Measurements from ENCODE around the gene ELOVL6.
"Not testable (repeated sequence)": the region's sequence is repeated elsewhere in the genome, so short reads cannot be mapped to it uniquely, and the experiment has no call there.

The ELOVL6 gene

GRCh38 chr4:110160618-110161017 is 37.8 kb downstream of the ELOVL6 start:
- DNase-seq (ENCODE audit: low read depth), result no peak

GRCh38 chr4:110159541-110159940 is 38.9 kb downstream of the ELOVL6 start:
- DNase-seq (ENCODE audit: low read depth), result no peak

GRCh38 chr4:110157580-110157979 is 40.8 kb downstream of the ELOVL6 start:
- DNase-seq (ENCODE audit: low read depth), result no peak

GRCh38 chr4:110157166-110157565 is 41.2 kb downstream of the ELOVL6 start:
- not testable (repeated sequence) for DNase-seq (ENCODE audit: low read depth)

GRCh38 chr4:110156442-110156841 is 42.0 kb downstream of the ELOVL6 start:
- DNase-seq (ENCODE audit: low read depth), result no peak

- DNase-seq (ENCODE audit: low read depth), result no peak
Measured at GRCh38 chr4:110155654-110156053, 42.8 kb downstream of the ELOVL6 start.

- no peak for DNase-seq (ENCODE audit: low read depth)
Measured at GRCh38 chr4:110154582-110154981, 43.8 kb downstream of the ELOVL6 start.

GRCh38 chr4:110152386-110152785 is 46.0 kb downstream of the ELOVL6 start:
- DNase-seq (ENCODE audit: low read depth), result no peak

- DNase-seq (ENCODE audit: low read depth), result no peak
Measured at GRCh38 chr4:110149089-110149488, 49.3 kb downstream of the ELOVL6 start.

GRCh38 chr4:110142461-110142860 is 56.0 kb downstream of the ELOVL6 start:
- DNase-seq (ENCODE audit: low read depth), result no peak

GRCh38 chr4:110139815-110140214 is 58.6 kb downstream of the ELOVL6 start:
- no peak for DNase-seq (ENCODE audit: low read depth)

GRCh38 chr4:110139111-110139510 is 59.3 kb downstream of the ELOVL6 start:
- DNase-seq (ENCODE audit: low read depth), result no peak

- DNase-seq (ENCODE audit: low read depth), result no peak
Measured at GRCh38 chr4:110138551-110138950, 59.9 kb downstream of the ELOVL6 start.

GRCh38 chr4:110137829-110138228 is 60.6 kb downstream of the ELOVL6 start:
- no peak for DNase-seq (ENCODE audit: low read depth)

GRCh38 chr4:110135523-110135922 is 62.9 kb downstream of the ELOVL6 start:
- no peak for DNase-seq (ENCODE audit: low read depth)

GRCh38 chr4:110135076-110135475 is 63.3 kb downstream of the ELOVL6 start:
- DNase-seq (ENCODE audit: low read depth), result no peak

GRCh38 chr4:110134269-110134869 is 64.0 kb downstream of the ELOVL6 start:
- DNase-seq (ENCODE audit: low read depth), result no peak

GRCh38 chr4:110132816-110133719 is 65.3 kb downstream of the ELOVL6 start:
- no peak for DNase-seq (ENCODE audit: low read depth)

GRCh38 chr4:110131916-110132315 is 66.5 kb downstream of the ELOVL6 start:
- no peak for DNase-seq (ENCODE audit: low read depth)

GRCh38 chr4:110130576-110131358 is 67.6 kb downstream of the ELOVL6 start:
- no peak for DNase-seq (ENCODE audit: low read depth)

GRCh38 chr4:110129544-110129943 is 68.9 kb downstream of the ELOVL6 start:
- no peak for DNase-seq (ENCODE audit: low read depth)

- DNase-seq (ENCODE audit: low read depth), result no peak
Measured at GRCh38 chr4:110128472-110128919, 69.9 kb downstream of the ELOVL6 start.

GRCh38 chr4:110128029-110128428 is 70.4 kb downstream of the ELOVL6 start:
- DNase-seq (ENCODE audit: low read depth), result no peak
